ENCODE results near the gene EIPR1.

Gene EIPR1

GRCh38 chr2:3168230-3168891 lies 209.3 kb downstream of the EIPR1 start:
- no peak overlapping the region for H3K4me3 ChIP-seq
- in situ Hi-C loops (cut with MboI; ENCODE audit: low sequenced_read_pairs) = no loop called here
- no peaks in the 10 kb centered on the region for H3K27me3 ChIP-seq (ENCODE audit: low read depth)
- H3K9me3 ChIP-seq = peaks cover under 1% of the 10 kb centered on the region; the same call in 1 of the 2 replicates
- no peak for DNase-seq (ENCODE audit: low spot score in 2 of 2)
- no peaks in the 10 kb centered on the region for H3K36me3 ChIP-seq (replicated peaks)
- H3K4me1 ChIP-seq = peaks cover 3% of the 10 kb centered on the region; the same call in 1 of the 2 replicates

GRCh38 chr2:3163401-3163800 lies 214.2 kb downstream of the EIPR1 start:
- peaks cover 5% of the 10 kb centered on the region; the same call in 1 of the 2 replicates for H3K9me3 ChIP-seq
- H3K4me1 ChIP-seq = peaks cover 3% of the 10 kb centered on the region; the same call in 1 of the 2 replicates
- no peaks in the 10 kb centered on the region for H3K27me3 ChIP-seq (ENCODE audit: low read depth)
- H3K36me3 ChIP-seq (replicated peaks) = no peaks in the 10 kb centered on the region
- no peak for DNase-seq (ENCODE audit: low spot score in 2 of 2)
- H3K4me3 ChIP-seq = no peak overlapping the region
- in situ Hi-C loops (cut with MboI; ENCODE audit: low sequenced_read_pairs) = no loop called here

GRCh38 chr2:3162442-3163077 lies 215.1 kb downstream of the EIPR1 start:
- Histone ChIP-seq H3K4me3 (no peak overlapping the region), H3K9me3 (peaks cover 5% of the 10 kb centered on the region; the same call in 1 of the 2 replicates), H3K27me3 (ENCODE audit: low read depth) (no peaks in the 10 kb centered on the region), H3K36me3 (replicated peaks) (no peaks in the 10 kb centered on the region), H3K4me1 (peaks cover 3% of the 10 kb centered on the region; the same call in 1 of the 2 replicates)
- DNase-seq (ENCODE audit: low spot score in 2 of 2) = no peak
- in situ Hi-C loops (cut with MboI; ENCODE audit: low sequenced_read_pairs) = no loop called here

- DNase-seq (ENCODE audit: low spot score in 2 of 2) = no peak
- H3K27me3 ChIP-seq (ENCODE audit: low read depth) = no peaks in the 10 kb centered on the region
These were observed 216.8 kb downstream of the EIPR1 start for GRCh38 chr2:3160751-3161330.

GRCh38 chr2:3159782-3160545 lies 217.7 kb downstream of the EIPR1 start:
- Histone ChIP-seq H3K36me3 (replicated peaks) (no peaks in the 10 kb centered on the region), H3K4me3 (no peak overlapping the region), H3K27me3 (ENCODE audit: low read depth) (no peaks in the 10 kb centered on the region), H3K9me3 (peaks cover 5% of the 10 kb centered on the region; the same call in 1 of the 2 replicates), H3K4me1 (peaks cover 2% of the 10 kb centered on the region; the same call in 1 of the 2 replicates)
- DNase-seq (ENCODE audit: low spot score in 2 of 2) = no peak
- in situ Hi-C loops (cut with MboI; ENCODE audit: low sequenced_read_pairs) = no loop called here

More at GRCh38 chr2:3160751-3161330, 216.8 kb downstream of the EIPR1 start:
- peaks cover 3% of the 10 kb centered on the region; the same call in 1 of the 2 replicates for H3K4me1 ChIP-seq
- H3K36me3 ChIP-seq (replicated peaks) = no peaks in the 10 kb centered on the region
- in situ Hi-C loops (cut with MboI; ENCODE audit: low sequenced_read_pairs) = no loop called here
- H3K4me3 ChIP-seq = no peak overlapping the region
- peaks cover 5% of the 10 kb centered on the region; the same call in 1 of the 2 replicates for H3K9me3 ChIP-seq

GRCh38 chr2:3154700-3155099 lies 222.9 kb downstream of the EIPR1 start:
- in situ Hi-C loops (cut with MboI; ENCODE audit: low sequenced_read_pairs) = no loop called here
- no peaks in the 10 kb centered on the region for H3K4me1 ChIP-seq
- no peaks in the 10 kb centered on the region for H3K36me3 ChIP-seq (replicated peaks)
- no peak for DNase-seq (ENCODE audit: low spot score in 2 of 2)
- no peaks in the 10 kb centered on the region for H3K27me3 ChIP-seq (ENCODE audit: low read depth)
- no peak overlapping the region for H3K4me3 ChIP-seq
- no peaks in the 10 kb centered on the region for H3K9me3 ChIP-seq

GRCh38 chr2:3154146-3154545 lies 223.5 kb downstream of the EIPR1 start:
- H3K27me3 ChIP-seq (ENCODE audit: low read depth) = no peaks in the 10 kb centered on the region
- no peak for DNase-seq (ENCODE audit: low spot score in 2 of 2)
- in situ Hi-C loops (cut with MboI; ENCODE audit: low sequenced_read_pairs) = no loop called here
- no peaks in the 10 kb centered on the region for H3K4me1 ChIP-seq
- no peaks in the 10 kb centered on the region for H3K9me3 ChIP-seq
- H3K4me3 ChIP-seq = no peak overlapping the region
- H3K36me3 ChIP-seq (replicated peaks) = no peaks in the 10 kb centered on the region

GRCh38 chr2:3151153-3151918 lies 226.3 kb downstream of the EIPR1 start:
- DNase-seq (ENCODE audit: low spot score in 2 of 2) = no peak
- in situ Hi-C loops (cut with MboI; ENCODE audit: low sequenced_read_pairs) = no loop called here
- no peaks in the 10 kb centered on the region for H3K4me1 ChIP-seq
- H3K27me3 ChIP-seq (ENCODE audit: low read depth) = no peaks in the 10 kb centered on the region
- no peaks in the 10 kb centered on the region for H3K36me3 ChIP-seq (replicated peaks)
- no peak overlapping the region for H3K4me3 ChIP-seq
- no peaks in the 10 kb centered on the region for H3K9me3 ChIP-seq

GRCh38 chr2:3149441-3150217 lies 228.0 kb downstream of the EIPR1 start:
- in situ Hi-C loops (cut with MboI; ENCODE audit: low sequenced_read_pairs) = no loop called here
- Histone ChIP-seq H3K9me3 (no peaks in the 10 kb centered on the region), H3K27me3 (ENCODE audit: low read depth) (no peaks in the 10 kb centered on the region), H3K4me1 (no peaks in the 10 kb centered on the region), H3K4me3 (no peak overlapping the region), H3K36me3 (replicated peaks) (no peaks in the 10 kb centered on the region)
- no peak for DNase-seq (ENCODE audit: low spot score in 2 of 2)

- DNase-seq (ENCODE audit: low spot score in 2 of 2) = no peak
- no peaks in the 10 kb centered on the region for H3K27me3 ChIP-seq (ENCODE audit: low read depth)
- no peaks in the 10 kb centered on the region for H3K9me3 ChIP-seq
- H3K4me1 ChIP-seq = no peaks in the 10 kb centered on the region
- no peaks in the 10 kb centered on the region for H3K36me3 ChIP-seq (replicated peaks)
- no peak overlapping the region for H3K4me3 ChIP-seq
- in situ Hi-C loops (cut with MboI; ENCODE audit: low sequenced_read_pairs) = no loop called here
These were observed 228.9 kb downstream of the EIPR1 start for GRCh38 chr2:3148716-3149115.

- H3K27me3 ChIP-seq (ENCODE audit: low read depth) = no peaks in the 10 kb centered on the region
These were observed 229.7 kb downstream of the EIPR1 start for GRCh38 chr2:3147651-3148530.

More at GRCh38 chr2:3147651-3148530, 229.7 kb downstream of the EIPR1 start:
- Histone ChIP-seq H3K4me3 (no peak overlapping the region), H3K36me3 (replicated peaks) (no peaks in the 10 kb centered on the region), H3K4me1 (no peaks in the 10 kb centered on the region), H3K9me3 (no peaks in the 10 kb centered on the region)
- no peak for DNase-seq (ENCODE audit: low spot score in 2 of 2)
- in situ Hi-C loops (cut with MboI; ENCODE audit: low sequenced_read_pairs) = no loop called here
